Inferior parietal cortex (tissue), 1 donor: ENCODE data around the gene ERCC6.
A peak's percentile ranks its signal among the peaks of the same experiment; 100 is the strongest.

ENCODE experiments used
- DNase-seq: peaks from one replicate; pipeline ENCODE4 v3.0.0-alpha.2; 2016; ENCODE audit errors: extremely low spot score

The ERCC6 gene

DNA sequence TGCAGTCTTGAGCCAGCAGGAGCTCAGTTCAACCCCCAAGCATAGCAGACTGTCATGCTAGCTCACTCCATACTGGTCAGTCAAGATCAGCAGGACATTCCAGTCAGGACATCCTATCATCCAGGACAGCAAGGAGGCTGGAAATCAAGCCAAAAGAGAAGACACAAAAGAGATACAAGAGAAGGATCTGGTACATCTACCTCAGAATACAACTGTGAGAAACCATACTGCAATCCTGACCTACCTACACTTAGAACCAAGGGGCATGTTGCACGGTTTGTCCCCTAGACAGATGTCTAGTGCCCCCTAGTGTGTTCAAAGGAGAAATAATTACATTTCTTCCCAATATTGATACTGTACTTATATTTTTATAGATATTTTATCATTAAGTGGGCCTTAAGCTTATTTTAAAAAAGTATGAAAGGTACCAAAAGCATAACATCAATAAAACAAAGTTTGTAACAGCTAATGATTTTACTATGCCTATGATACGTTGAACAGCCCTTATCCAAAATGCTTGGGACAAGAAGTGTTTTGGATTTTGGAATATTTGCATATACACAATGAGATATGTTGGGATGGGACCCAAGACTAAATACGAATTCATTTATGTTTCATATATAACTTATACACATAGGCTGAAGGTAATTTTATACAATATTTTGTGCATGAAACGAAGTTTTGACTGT is 26.7 kb downstream of the ERCC6 start:
- DNase-seq = no peak

DNA sequence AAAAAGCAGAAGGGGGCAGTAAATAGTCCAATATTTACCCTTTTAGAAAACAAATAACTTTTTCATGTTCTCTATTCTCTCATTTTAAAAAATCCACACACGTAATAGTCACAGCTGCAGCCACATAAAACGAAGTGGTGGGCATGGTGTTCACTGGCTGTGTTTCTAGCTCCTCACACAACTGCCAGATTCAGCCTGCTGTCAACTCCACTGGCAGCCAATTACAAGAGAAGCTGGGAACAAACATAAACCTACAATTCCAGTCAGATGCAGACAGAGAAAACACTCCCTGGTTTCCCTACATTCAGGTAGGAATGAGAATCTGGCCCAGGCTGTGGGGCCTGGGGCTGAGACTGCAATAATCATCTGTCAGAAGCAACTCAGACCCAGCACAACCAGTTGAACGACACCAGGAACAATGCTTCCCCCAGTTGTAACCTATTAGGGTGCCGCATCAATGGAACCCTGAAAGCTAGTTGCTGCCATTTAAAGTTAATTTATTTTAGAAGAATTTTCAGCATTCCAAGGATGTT is 29.1 kb downstream of the ERCC6 start:
- DNase-seq = no peak

DNA sequence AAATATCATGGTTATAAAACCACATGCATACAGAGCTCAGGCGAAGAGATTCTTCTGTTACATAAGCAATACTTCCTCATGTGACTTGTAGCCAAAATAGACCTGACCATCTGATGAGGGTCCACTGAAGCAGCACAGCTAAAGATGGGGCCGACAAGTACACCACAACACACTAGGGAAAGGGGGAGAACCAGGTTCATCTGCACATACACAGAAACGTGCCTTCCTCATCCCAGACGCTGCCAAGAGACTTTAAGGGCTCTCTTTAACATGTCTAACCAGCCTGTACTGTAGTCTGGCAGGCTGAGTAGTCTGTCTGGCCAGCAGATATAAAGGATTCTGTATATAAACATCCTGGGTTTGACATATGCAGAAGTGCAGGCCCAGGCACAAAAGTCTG is 30.3 kb downstream of the ERCC6 start:
- peak; percentile 43 for DNase-seq

DNA sequence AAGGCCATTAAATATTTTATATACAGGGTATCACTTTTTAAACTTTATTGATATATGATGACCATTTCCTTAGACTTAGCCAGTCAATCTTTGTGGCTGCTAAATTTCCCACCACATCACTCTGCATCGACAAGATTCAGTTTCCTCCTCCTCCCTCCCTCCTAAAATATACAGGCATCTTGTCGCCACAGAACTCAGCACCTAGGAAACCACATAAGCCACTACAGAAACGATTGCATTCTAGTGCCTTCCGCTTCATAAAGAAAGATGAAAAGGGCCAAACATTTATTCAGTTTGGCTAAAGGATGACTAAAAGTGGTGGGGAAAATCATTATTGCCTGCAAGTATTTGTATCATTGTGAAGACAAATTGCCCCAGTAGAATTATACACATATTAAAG is 30.7 kb downstream of the ERCC6 start:
- no peak for DNase-seq

DNA sequence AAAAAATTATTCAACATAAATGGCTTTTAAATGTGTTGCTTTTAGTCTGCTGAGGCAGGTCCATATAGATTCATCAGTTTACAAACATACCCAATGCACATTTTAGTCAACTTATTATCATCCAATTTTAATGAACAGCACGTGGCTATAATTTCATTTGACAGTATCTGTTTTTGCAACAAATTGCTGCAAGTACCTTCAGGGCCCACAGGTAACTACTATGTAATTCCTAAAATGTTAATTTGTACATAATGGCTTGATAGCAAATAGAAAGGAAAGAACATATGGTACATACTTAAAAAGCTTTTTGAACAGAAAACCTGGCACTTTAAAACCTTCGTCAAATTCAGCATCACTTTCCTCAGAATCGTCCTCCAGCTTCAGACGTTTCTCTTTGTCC is 33.3 kb downstream of the ERCC6 start:
- DNase-seq = no peak

DNA sequence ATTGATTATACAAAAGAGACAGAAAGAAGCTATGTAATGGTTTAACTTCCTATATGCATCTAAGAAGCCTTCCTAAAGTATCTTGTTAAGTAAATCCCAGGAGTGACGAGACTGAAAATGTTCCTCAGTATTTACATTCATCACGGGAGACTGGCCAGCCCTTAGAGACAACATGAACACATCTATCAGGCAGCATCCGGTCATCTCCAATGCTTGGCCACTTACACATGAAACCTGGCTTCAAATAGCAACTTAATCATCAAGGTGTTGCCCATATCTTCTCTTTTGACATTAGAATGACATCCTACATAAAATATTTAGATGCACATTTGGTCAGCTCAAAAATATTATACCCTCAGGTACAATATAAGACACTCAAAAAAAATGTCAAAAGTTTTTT is 33.8 kb downstream of the ERCC6 start:
- no peak for DNase-seq

DNA sequence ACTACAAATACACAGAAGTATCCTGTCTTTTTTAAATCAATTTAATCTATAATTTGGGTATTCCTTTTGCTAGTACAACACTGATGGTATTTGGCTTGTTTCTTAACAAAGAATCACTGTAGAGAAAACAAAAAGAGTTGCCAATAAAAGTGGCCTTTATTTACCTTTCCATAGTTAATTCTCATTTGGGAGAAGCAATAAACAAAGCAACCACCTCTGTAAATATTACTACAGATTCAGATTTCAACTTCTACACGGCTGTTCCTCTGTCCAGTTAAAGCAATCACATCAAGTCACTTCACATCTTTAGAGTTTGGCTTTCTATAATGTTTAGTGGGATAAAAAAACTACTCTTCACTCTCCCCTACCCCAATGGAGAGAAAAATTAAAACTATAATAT is 34.4 kb downstream of the ERCC6 start:
- no peak for DNase-seq

DNA sequence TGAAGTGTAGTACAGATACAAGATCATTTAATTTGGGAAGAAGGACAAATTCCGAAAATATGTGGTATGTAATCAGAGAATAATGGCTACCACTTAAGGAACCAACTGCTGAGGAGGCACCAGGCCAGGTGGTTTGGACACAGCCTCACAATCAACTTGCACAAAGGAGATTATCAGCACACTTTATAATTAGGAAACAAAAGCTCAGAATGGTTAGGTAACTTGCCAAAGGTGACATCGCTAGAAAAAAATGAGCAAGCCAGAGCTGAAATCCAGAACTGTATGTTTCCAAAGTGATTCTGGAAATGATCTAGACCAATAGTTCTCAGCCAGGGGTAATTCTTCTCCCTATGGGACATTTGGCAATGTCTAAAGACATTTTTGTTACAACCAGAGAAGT is 36.6 kb downstream of the ERCC6 start:
- DNase-seq = no peak

DNA sequence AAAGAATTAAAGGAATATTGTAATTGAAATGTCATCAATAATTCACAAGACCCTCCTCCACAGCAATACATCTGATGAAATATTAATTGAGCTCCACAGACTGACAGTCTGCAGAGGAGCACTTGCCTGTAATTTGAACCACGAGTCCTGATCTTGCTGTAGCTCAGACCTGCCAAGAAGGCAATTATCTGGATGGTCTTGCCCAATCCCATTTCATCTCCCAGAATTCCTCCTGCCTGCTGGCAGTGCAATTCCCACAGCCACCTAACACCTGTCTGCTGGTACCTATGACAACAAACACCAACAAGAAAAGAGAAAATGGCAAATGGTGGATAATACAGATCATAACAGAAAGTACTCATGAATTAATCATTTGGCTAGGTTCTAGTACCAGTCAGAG is 38.5 kb downstream of the ERCC6 start:
- no peak for DNase-seq

DNA sequence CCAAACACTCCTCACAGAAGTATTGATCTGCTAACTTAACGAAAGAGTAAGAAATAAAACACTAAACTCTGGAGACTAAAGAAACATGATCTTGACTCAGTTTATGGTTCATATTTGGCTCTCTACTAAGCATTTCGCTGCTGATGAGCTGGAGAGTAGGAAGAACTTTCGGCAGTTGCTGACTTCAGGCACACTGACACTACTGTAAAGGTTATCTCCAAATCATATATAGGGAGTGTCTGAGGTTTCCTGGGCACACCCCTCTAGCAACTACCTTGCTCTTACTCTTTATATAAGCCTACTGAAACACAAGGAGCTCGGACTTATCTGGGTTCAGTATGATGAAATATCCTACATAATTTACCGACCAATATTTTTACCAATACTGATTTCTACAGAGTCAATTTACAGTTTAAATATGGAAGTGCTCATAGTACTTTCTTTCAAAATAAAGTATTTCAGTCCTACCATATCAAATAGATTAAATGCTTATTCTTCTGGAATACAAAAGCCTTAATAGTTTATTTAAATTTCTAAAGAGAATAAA is 39.5 kb downstream of the ERCC6 start:
- DNase-seq = no peak

DNA sequence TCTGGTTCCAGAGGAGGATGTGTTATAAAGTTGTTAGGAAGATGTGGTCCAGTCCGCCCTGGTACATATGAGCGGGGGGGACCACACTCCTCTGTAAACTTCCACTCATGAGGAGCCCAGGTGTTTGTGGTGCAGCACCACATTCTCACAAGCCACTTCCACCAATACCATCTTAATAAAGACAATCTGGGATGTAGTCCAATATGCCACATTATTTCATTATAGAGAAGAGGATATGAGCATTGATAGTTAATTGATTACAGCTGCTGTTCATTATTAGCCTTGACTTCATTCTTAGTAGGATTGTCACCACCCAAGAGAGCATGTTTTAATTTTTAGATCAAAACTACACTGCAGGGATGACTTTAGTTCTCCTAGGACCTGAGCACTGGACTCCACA is 40.5 kb downstream of the ERCC6 start:
- DNase-seq = no peak

DNA sequence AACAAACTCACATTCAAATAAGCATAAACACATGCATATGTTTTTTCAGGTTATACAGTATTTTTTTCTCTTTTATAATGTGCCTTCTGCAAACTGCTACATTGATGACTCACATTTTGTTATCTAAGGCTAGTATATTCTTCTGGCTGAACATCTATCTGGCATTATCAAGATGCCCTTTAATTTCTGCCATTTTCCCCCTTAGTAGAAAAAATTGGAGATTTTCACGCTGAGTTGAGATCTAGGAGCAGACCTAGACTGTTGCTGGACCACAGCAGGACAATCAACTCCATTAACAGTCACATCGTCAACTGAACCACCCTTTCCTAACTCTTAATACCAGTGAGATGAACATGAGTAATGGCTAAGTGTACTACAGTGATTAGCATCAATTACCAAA is 41.6 kb downstream of the ERCC6 start:
- DNase-seq = no peak

DNA sequence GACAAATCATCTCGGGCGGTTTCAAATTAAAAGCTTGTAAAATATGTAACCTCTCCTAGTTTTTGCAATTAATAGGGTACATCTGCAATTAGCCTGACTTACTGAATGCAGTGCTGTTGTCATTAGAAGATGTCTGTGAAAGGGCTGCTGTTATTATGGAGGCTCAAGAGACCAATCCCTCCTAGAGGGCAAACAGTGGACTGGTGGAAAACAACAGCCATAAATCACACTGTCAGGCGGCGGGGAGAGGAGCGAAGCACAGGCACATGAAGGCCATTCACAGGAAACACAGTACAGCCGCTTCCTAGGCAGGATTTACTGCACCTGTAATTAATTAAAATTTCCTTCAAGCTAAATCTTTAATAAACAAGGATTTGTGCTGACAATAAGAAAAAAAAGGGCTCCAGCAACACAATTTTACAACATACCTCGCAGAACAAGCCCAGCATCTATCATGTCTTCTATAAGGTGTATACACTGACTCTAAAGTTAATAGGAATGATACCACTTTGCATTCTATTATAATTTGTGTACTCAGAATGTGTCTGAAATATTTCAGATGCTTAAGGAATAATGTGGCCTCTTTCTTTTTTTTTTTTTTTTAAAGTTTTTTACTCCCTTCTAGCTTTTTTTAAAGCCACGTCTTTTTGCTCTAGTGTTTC is 50.7 kb downstream of the ERCC6 start:
- DNase-seq = no peak

DNA sequence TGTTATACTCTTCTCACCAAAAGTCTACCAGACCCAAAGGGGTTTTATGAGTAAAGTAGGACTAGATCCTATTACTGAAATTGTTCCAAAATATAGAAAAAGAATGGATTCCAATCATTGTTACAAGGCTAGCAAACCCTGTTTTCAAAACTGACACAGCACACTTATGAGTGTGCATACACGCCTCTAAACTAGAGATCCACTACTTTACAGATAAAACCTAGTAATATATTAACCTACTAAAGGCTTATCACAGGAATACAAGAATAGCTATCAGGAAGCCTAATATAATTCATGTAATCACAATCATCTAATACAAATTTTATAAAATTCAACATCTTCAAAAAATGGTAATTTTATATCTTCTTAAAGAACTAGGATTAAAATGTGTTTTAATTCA is 52.2 kb downstream of the ERCC6 start:
- DNase-seq = no peak

DNA sequence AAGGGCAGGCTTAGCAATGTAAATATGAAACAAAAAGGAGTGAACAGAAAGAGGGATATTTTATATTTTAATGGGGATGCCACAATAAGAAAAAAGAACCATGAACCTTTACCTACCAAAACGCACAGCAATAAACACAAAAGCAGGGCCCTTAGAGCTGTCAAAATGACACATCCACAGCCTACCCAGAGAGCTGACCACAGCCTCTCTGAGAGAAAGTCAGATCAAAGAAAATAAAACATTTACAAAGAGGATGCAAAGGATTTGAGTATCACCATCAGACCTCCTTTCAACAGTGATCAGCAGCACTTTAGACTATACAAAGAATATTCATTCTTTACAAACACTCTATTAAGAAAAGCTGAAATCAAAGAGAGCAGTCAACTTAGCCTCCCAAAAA is 52.9 kb downstream of the ERCC6 start:
- DNase-seq = no peak

DNA sequence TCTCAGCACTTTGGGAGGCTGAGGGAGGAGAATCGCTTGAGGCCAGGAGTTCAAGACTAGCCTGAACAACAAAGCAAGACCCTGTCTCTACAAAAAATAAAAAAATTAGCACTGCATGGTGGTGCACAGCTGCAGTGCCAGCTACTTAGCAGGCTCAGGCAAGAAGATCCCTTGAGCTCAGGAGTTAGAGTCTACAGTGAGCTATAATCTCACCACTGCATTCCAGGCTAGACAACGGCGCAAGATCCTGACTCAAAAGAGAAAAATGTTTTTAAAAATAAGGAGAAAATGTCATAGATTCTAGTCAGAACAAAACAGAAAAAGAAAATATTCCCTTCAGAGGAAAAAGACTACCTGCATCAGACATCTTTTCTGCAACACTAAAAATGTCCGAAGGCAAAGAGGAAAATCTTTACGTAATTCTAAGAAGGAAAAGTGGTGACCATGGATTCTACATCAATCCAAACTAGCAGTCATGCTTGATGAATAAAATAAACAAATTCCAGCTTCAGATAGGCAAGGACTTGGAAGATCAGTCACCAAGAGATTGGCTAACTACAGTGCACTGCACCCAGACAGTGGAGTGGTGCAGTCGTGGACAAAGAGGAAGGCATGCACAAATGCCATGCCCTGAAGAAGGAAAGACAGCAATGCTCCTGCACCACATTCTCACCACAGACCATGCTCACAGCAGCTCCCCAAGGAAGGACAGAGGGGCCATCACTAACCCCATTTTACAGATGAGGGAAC is 54.3 kb downstream of the ERCC6 start:
- no peak for DNase-seq

DNA sequence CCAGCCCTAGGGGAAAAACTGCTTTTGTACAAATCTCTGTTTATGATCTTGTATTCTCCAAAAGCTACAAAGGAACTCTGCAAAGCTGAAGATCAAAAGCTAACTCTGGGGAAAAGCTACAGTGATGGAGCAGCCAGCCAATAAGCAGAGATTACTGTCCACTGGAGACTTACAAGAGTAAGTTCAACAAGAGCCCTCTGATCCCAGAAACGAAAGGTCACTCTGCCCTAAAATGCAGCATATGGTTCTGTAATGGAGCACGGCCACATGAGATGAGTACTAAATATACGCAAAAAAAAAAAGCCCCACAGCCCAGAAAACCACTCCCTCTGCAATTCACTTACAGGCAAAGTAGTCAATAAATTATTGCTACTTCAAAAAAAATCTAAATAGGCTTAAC is 60.1 kb downstream of the ERCC6 start:
- DNase-seq = no peak

DNA sequence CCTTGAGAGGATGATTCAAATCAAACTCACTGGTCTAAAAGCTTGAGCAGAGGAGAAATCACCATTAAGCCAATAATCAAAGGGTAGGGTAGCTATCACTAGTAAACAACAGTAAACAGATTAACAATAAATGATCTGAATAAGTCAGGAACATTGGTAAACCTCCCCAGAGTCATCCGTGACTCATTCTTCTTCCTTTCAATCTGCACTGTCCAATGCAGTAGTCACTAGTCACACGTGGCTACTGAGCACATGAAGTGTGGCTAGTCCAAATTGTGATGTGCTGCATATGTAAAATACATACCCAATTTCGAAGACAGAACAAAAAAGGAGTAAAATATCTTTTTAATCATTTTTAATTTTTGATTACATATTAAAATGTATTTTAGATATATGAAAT is 64.0 kb downstream of the ERCC6 start:
- DNase-seq = no peak

DNA sequence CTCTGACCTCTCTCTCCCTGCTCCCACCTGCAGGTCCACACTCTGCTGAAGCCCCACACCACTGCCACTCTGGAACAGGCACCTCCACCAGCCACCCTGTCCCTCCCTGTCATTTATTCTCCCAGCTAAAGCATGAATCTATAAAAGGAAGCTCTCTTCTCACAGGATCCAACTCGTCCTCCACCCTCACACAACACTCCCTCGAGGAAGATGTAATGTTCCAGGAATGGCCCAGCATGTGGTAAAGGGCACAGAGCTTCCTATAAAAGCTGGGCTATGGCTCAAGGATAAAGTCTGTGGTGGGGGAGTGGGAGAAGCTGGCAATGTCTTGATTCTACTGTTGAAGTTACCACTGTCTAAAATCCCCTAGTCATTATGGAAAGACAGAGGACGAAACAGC is 67.4 kb downstream of the ERCC6 start:
- no peak for DNase-seq

DNA sequence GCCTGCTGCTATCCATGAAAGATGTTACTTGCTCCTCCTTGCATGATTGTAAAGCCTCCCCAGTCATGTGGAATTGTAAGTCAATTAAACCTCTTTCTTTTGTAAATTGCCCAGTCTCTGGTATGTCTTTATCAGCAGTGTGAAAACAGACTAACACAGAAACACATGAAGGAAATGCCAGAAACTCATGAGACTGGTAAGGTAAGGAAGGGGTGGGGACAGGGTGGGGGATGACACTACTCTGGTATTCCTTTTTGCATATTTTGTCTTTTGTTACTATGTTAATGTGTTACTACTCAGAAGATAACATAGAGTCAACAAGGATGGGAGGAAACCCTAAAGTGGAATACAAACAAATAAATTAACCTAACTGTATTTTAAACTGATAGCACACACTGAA is 73.2 kb downstream of the ERCC6 start:
- no peak for DNase-seq
